SK-N-SH treated with all-trans-retinoic acid at 6 μM for 48 hours (cell line): ENCODE measurements around the gene HAP1.

Experiments used
- CSDC2 ChIP-seq: fragments of 250-450 bp; sonication (Bioruptor Pico); IDR thresholded peaks from 2 replicates; pipeline ENCODE4 v1.5.0; 2020; ENCODE audit warnings: mild to moderate bottlenecking, moderate library complexity
- CSRNP3 ChIP-seq: fragments of 250-450 bp; sonication (Bioruptor Pico); IDR thresholded peaks from 2 replicates; pipeline ENCODE4 v1.5.1; 2021; ENCODE audit warnings: mild to moderate bottlenecking, moderate library complexity
- ZFP3 ChIP-seq: fragments of 250-450 bp; sonication (Bioruptor Pico); IDR thresholded peaks from 2 replicates; pipeline ENCODE4 v1.5.0; 2020; ENCODE audit warnings: mild to moderate bottlenecking, moderate library complexity
- ZNF565 ChIP-seq: fragments of 450-650 bp; formaldehyde crosslinking; conservative IDR thresholded peaks from 2 replicates; pipeline ENCODE4 v1.5.0; 2020; ENCODE audit warnings: low read depth, mild to moderate bottlenecking, moderate library complexity

- TF ChIP-seq ZNF565 (CRISPR knock-in tag) (no peak), ZFP3 (CRISPR knock-in tag) (peak; percentile 26; the same call in 1 of the 2 replicates), CSRNP3 (CRISPR knock-in tag) (no peak), CSDC2 (CRISPR knock-in tag) (no peak)
These were observed 56.0 kb downstream of the HAP1 start for GRCh38 chr17:41678411-41678906.
